Prostate gland (tissue), 2 donors: ENCODE measurements around the gene AURKB. TPM values are rescaled to one million over a fixed set of nuclear protein-coding genes. Genes with fewer than 3 reads are reported as not detected.
A peak's percentile ranks its signal among the peaks of the same experiment; 100 is the strongest.

Source experiments
- DNase-seq: peaks from one replicate; pipeline ENCODE4 v3.0.0-alpha.2; 2019; ENCODE audit warnings: low spot score
- H3K27ac ChIP-seq, 2 donors: fragments of 200-600 bp; sonication (generic); 2 replicates each; pipeline ENCODE4 v1.5.1; 2017 to 2019
- H3K27me3 ChIP-seq: fragments of 200-600 bp; sonication (generic); replicated peaks from 2 replicates; pipeline ENCODE4 v1.5.1; 2019; ENCODE audit not compliant: insufficient read depth
- H3K36me3 ChIP-seq, 2 donors: fragments of 200-600 bp; sonication (generic); 1 replicate in 1 of 2; 2 replicates in 1 of 2; pipeline versions ENCODE4 v1.5.1 to v1.8.1; 2017 to 2019
- H3K4me1 ChIP-seq: fragments of 200-600 bp; sonication (generic); replicated peaks from 2 replicates; pipeline ENCODE4 v1.5.1; 2019
- H3K4me3 ChIP-seq, 2 donors: fragments of 200-600 bp; sonication (generic); 2 replicates each; pipeline ENCODE4 v1.5.1; 2017 to 2019
- H3K9me3 ChIP-seq: fragments of 200-600 bp; sonication (generic); 2 replicates; pipeline ENCODE4 v1.5.1; 2017
- POLR2A ChIP-seq: fragments of 450-650 bp; IDR thresholded peaks from one replicate; pipeline ENCODE4 v1.6.1; 2016; ENCODE audit warnings: antibody characterized with exemption, mild to moderate bottlenecking
- POLR2AphosphoS5 ChIP-seq: sonication (generic); formaldehyde crosslinking; IDR thresholded peaks from one replicate; pipeline ENCODE4 v1.6.1; 2017; ENCODE audit warnings: antibody characterized with exemption
- WGBS: methylation state at CpG from one replicate; pipeline ENCODE4 v1.1.5; 2018; 5-methylcytosine and 5-hydroxymethylcytosine counted together
- intact Hi-C: fragments of 100-400 bp; cut with DNase I; formaldehyde crosslinking; loops from one replicate; pipeline ENCODE4 v1.14.2; 2022
- total RNA-seq, 2 donors: library from RNA; depleted of rRNA; stranded (reverse); fragments of >200 nt; gene quantifications; one replicate each; pipeline ENCODE4 v1.1.0, GENCODE V29; 2016
- TF ChIP-seq, protein P1 (sequence below), 4 experiments: fragments of 200-600 bp in 2 of 4; fragments of 450-650 bp in 2 of 4; sonication (generic) in 2 of 4; IDR thresholded peaks; 1 replicate in 3 of 4; 2 replicates in 1 of 4; pipeline ENCODE4 v1.5.1; 2016 to 2019; ENCODE audit warnings: antibody characterized with exemption in 4 of 4, mild to moderate bottlenecking in 2 of 4, moderate library complexity in 2 of 4

AURKB gene
- total RNA-seq, 2 donors from 2014 or later, result 2.1 to 6.6 TPM

DNA sequence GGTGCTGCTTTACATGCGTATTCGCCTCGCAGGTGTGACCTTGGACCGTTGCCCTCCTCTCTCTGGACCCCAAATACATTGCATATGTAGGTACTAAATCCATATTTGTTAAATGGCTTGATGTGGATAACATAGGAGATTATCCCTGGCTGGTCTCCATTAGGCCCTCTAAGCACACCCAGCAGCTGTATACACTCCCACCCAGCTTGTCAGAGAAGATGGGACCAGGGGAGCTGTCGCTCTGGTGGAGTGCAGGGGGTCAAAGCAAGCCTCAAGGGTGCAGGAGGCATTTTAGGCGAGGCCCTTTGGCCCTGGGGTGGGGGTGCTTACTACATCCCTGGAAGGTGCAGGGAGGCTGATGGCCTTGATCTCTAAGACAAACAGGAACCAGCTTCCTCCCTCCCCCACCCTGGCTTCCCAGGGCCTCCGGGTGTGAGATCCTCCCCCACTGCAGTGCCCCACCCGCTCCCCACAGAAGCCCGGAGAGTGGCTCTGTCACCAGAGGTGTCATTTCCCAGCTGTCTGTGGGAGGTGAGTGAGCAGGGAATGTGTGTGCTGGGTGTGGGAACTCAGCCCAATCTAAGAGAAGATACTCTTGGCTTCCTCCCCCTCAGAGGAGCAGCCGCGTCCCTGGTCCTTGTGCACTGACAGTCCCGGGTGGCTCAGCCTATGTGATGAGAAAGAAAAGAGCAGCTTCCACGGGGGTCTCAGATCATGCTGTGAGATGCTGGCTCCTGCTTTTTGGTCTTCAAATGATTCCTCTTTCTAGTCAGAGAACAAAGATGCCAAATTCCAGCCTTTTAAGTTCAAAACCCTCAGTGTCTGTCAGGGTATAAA lies 46.2 kb downstream of the AURKB start:
- WGBS, result 27% methylated on average over 13 of the region's 13 CpGs
- H3K36me3 ChIP-seq, result peaks cover 0 to 8% of the 10 kb centered on the region in 2 donors
- no peaks in the 10 kb centered on the region for H3K9me3 ChIP-seq
- no peak overlapping the region for H3K4me3 ChIP-seq
- peak; percentile 49 for DNase-seq
- peaks cover 21% of the 10 kb centered on the region for H3K4me1 ChIP-seq
- H3K27ac ChIP-seq, result peak overlapping the region; percentile 100
- TF ChIP-seq, protein P1, sequence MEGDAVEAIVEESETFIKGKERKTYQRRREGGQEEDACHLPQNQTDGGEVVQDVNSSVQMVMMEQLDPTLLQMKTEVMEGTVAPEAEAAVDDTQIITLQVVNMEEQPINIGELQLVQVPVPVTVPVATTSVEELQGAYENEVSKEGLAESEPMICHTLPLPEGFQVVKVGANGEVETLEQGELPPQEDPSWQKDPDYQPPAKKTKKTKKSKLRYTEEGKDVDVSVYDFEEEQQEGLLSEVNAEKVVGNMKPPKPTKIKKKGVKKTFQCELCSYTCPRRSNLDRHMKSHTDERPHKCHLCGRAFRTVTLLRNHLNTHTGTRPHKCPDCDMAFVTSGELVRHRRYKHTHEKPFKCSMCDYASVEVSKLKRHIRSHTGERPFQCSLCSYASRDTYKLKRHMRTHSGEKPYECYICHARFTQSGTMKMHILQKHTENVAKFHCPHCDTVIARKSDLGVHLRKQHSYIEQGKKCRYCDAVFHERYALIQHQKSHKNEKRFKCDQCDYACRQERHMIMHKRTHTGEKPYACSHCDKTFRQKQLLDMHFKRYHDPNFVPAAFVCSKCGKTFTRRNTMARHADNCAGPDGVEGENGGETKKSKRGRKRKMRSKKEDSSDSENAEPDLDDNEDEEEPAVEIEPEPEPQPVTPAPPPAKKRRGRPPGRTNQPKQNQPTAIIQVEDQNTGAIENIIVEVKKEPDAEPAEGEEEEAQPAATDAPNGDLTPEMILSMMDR (IDR thresholded peaks at IDR 0.05), result no peak
- TF ChIP-seq POLR2AphosphoS5 (peak; percentile 52), POLR2A (peak; percentile 17)
- intact Hi-C loops, result no loop called here
- no peaks in the 10 kb centered on the region for H3K27me3 ChIP-seq

DNA sequence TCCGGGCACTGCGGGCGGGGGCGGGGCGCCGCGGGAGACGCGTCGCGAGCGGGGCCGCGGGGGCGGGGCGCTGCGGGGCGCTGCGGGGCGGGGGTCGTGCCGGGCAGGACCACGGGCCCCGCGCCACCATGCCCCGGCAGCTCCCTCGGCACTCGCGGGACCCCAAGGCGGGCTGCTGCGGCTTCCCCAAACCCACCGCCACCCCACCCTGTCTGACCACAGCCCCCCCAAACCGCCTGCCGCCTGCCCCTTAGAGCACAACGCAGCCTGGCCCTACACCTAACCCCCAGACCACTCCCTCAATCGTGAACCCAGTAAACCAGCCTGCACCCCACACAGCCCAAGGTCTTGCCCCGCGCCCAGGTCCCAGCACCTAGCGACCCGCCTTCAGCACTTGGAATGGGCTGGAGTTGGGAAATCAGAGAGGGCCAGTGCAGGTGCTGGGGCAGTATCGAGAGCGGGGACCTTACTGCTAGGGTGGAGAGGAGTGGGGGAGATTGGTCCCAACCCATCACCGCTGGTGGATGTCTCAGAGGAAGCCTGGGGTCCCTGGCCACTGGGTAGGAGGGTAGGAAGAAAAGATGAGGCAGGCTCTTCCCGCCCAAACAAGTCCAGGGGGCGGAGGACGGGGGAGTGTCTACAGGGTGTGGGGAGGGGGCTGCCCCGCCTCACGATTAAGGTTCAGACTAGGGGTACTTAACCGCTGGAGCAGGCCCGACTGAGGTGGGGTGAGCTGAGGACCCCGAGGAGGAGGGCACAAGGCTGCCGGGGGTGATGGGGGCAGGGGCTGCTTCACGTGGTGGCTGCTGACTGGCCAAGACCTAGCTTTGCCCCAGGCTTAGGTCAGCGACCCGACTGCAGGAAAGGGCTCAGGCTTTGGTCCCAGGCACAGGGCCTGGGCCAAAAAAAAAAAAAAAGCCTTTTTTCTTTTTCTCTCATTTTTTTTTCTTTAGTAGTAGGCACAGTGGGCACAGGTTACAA lies 47.1 kb downstream of the AURKB start:
- Histone ChIP-seq H3K4me3 (peak overlapping the region; percentile 100), H3K36me3 (peaks cover 0 to 8% of the 10 kb centered on the region in 2 donors), H3K27ac (peak overlapping the region; percentile 100), H3K4me1 (peaks cover 21% of the 10 kb centered on the region), H3K9me3 (no peaks in the 10 kb centered on the region), H3K27me3 (no peaks in the 10 kb centered on the region)
- 6% methylated on average over 42 of the region's 55 CpGs for WGBS
- DNase-seq, result no peak
- TF ChIP-seq POLR2A (no peak), POLR2AphosphoS5 (no peak)
- TF ChIP-seq, protein P1 (IDR thresholded peaks at IDR 0.05), result no peak
- intact Hi-C loops, result no loop called here

DNA sequence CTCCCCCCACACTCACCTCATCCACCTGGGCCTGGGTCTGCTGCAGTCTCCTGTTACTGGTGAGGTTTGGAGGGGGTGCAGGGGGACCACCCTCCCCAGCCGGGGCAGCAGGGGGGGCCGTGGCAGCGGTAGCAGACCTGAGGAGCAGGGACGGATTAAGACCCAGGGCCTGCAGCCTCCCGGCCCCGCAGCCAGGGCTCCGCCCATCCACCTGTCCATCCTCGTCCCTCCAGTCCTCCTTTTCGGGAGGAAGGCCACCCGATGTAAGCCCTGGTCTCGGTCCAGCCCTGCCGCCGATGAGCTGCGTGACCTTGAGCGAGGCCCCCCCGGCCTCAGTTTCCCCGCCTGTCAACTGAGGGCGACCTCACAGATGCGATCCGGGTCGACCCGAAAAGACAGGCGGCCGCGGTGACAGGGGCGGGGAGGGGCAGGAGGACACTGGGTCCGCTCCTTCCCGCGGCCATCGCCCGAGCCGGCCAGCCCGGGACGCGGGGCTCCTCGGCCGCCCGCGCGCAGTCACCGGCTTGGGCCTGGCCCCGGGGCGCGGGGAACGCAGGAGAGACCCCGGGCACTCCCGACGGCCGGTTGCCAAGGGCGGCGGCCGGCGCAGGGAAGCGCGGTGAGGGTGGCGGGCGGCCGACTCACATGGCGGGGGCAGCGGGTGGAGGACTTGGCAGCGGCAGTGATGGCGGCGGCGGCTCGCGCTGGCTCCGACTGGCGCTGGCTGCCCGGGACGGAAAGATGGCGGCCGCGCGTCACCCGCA lies 48.0 kb downstream of the AURKB start, which contains the start of gene VAMP2:
Gene VAMP2 (minus strand): TSS at position 716 of the 764 bp plus-strand sequence. CDS start 69 bp downstream, at position 647.
- intact Hi-C loops, result no loop called here

More for the DNA sequence above, 48.0 kb downstream of the AURKB start, which contains the start of gene VAMP2:
- H3K27ac ChIP-seq, result peak within 1 kb of the TSS; percentile 100
- peak; percentile 69 for DNase-seq
- H3K36me3 ChIP-seq, result peaks cover 0 to 8% of the 10 kb centered on the region in 2 donors
- peak within 1 kb of the TSS; percentile 100 for H3K4me3 ChIP-seq
- WGBS, result 0% methylated on average over 15 of the region's 75 CpGs
- H3K9me3 ChIP-seq, result no peaks in the 10 kb centered on the region
- peaks cover 21% of the 10 kb centered on the region for H3K4me1 ChIP-seq
- TF ChIP-seq POLR2AphosphoS5 (no peak), POLR2A (peak; percentile 88)
- TF ChIP-seq, protein P1 (IDR thresholded peaks at IDR 0.05), result peak in 2 of 4 experiments; percentile 34 to 38
- H3K27me3 ChIP-seq, result no peaks in the 10 kb centered on the region
